Renal cortical epithelial cell (primary cell): ENCODE data around the gene RAP1GAP2. TPM values are rescaled to one million over a fixed set of nuclear protein-coding genes. Genes with fewer than 3 reads are reported as not detected.

Experiments
- DNase-seq: peaks from one replicate; pipeline ENCODE4 v3.0.0-alpha.2; 2011; ENCODE audit warnings: low read depth
- total RNA-seq: library from RNA; depleted of rRNA; stranded (reverse); fragments of >200 nt; gene quantifications from 2 replicates; pipeline ENCODE4 v1.2.3, GENCODE V29; 2014

Gene RAP1GAP2
- total RNA-seq, 1 donor from 2014 or later = 15.9 TPM

DNA sequence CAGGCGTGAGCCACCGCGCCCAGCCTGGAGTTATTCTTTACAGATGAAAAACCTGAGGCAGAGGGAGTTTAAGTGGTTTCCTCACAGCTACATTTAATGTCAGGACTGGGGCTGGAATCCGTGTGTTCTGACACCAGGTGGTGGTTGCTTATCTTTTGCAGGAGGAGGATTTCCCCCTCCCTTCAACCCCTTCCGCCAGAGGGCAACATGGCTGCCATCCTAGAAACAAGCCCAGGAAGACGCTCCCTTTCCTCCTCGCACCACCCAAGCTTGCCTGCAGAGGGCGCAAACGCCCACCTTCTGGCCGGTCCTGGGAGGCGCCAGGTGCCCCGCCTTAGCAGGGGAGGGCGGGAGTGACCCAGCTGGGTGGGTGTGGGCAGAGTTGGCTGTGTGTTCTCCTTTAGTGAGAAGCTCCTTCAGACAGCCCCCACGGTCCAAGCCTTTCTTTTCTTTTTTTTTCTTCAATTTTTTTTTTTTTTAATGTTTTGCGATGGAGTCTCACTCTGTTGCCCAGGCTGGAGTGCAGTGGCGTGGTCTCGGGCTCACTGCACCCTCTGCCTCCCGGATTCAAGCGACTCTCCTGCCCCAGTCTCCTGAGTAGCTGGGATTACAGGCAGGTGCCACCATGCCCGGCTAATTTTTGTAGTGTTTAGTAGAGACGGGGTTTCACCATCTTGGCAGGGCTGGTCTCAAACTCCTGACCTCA, 9.9 kb upstream of the RAP1GAP2 start:
- DNase-seq = peak; percentile 74

DNA sequence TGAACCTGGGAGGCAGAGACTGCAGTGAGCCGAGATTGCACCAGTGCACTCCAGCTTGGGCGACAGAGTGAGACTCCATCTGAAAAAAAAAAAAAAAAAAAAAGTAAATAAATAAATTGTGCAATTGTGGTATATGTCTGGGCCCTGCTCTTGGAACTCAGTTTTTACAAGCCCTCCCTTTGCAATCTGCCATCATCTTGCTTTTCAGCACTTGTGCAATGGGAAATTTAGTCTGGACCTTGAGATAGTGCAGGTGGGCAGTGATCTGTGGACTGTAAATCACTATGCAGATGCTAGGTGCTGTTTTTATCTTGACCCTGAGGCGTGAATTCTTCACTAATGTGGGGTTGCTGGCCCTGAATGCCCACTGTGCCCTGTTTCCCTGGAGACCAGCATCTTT, 6.5 kb upstream of the RAP1GAP2 start:
- DNase-seq = no peak

GRCh38 chr17:2792366-2793169, 3.7 kb upstream of the RAP1GAP2 start:
- no peak for DNase-seq

DNA sequence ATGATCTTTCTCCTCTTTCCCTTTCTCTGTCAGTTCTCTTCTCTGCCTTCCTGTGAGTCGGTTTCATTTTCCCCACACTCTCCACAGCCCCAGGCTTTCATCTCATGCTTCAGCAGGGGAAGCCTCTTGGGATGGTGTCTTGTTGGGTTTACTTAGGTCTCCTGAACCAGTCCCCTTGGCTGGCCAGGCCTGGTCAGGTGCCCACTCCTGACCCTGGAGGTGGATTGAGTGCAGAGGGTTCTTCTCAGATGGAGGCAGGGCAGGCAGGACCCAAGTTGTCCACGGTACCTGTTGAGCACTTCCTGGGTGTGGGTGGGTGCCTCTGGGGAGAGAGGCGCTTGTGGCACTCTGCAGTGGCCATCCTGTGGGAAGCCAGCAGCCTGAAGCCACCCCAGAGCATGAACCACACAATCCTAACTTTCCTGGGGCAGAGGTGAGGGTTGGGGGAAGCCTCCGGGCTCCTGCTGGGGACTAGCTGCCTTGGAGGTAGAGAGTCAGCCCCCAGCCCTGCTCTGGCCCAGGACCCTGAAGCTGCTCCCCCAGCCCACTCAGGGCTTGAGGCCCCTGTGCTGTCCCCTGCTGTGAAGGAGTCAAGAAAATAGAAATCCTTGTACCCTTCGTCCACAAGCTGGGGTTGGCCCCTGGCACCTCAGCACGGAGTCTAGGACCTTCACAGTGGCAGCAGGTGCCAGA, 2.0 kb upstream of the RAP1GAP2 start:
- DNase-seq = no peak

DNA sequence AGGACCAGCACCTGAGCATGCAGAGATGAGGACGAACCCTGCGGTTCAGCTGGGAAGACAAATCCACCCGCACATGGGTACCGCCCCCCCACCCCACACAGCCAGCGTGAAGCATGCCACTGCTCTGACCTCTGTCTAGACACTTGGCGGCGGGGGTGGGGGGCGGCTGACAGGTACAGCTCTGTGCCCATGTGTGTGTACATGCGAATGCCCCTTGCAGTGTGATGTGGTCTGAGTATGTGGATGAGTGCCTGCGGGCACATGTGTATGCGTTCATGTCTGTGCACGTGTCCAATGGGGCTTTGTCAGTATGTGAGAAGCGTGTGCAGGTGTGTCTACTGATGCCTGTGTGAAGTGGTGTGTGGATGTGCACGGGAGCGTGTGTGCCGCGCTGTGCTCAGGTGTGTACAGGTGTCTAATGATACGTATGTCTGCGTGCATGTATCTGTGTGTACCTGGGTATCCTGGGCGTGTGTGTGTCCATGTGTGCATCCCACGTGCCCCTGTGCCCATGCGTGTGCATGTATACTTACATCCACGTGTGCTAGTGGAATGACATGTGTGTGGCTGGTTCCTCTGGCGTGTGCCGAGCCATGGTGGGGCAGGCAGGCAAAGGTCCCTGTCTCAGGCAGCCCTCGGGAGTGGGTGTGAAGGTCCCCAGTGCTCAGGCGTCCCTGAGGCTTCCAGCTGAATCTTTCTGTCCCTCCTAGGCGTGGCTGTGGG, 636 bp upstream of the RAP1GAP2 start:
- DNase-seq = no peak

GRCh38 chr17:2797226-2797625, 988 bp downstream of the RAP1GAP2 start:
- DNase-seq = no peak

GRCh38 chr17:2797637-2798036, 1.4 kb downstream of the RAP1GAP2 start:
- DNase-seq = no peak

DNA sequence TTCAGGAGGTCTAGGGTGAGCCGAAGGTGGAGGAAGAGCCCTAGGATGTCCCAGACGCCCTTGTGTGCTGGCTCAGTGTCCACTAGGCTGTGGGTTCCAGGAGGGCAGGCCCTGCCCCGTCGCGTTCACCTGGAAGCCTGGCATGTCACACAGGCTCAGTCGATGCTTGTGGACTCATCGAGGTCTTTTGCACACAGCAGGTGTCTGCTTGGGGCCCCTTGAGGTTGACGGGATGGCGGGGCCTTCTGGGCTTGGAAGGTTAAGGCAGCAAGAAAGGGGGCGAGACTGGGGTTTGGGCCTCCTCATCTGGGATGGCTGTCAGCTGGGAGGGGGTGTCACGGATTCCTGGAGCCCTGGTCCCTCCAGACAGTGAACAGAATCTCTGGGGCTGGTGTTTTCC, 1.9 kb downstream of the RAP1GAP2 start:
- no peak for DNase-seq

DNA sequence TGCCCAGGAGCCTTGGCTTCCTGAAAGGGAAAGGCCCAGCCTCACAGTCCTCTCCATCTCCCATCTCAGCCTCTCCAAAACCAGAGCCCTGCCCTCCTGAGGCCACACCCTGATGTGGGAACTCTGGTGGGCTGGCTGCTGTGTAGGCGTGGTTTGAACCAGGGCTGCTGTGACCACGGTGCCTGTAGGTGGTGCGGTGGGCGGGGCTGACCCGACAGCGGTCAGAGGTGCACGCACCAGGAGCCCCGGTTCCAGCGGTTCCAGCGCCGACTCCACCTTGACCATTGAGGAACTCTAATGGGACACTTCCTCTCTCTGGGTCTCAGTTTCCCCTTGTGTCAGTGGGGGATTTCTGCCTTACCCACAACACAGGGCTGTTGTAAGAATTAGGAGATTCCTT, 2.4 kb downstream of the RAP1GAP2 start:
- DNase-seq = no peak

DNA sequence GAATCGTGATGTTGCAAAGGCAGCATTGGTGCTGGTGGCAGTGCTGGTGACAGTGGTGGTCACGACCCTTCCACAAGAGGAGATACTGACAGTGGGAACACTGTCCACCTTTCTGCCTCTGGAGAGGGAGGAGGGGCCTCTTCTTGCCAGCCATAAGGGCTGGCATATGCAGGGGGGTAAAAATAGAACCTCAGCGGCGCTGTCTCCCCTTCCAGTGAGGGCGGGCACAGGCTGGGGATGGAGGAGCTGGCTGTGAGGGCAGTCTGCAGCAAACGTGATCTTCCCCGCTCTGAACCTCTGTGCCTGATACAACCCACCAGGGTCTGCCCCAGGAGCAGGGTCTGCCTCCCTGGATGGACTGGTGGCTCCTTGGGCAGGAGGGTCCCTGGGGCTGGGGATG, 3.4 kb downstream of the RAP1GAP2 start:
- no peak for DNase-seq

- DNase-seq = no peak
These were observed 4.1 kb downstream of the RAP1GAP2 start for GRCh38 chr17:2800367-2800766.

DNA sequence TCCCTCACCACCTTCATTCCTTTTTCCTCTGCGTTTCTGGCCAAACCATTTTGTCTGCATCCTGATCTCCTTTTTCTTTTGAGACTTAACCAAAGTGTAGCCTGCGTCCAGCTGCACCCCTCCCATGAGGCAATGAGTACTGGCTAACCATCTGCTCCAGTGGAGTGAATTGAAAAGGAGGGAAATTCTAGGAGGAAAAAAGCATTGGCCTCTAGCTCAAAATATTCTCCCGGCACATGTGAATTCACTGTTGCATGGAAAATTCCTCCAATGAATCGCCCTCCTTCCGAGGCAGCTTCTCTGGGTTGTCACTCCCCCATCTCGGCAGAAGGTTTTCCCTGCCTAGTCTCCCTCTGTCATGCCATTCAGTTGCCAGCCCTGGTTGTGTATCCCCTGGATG, 5.6 kb downstream of the RAP1GAP2 start:
- DNase-seq = no peak

- DNase-seq = no peak
These were observed 6.3 kb downstream of the RAP1GAP2 start for GRCh38 chr17:2802574-2802973.

DNA sequence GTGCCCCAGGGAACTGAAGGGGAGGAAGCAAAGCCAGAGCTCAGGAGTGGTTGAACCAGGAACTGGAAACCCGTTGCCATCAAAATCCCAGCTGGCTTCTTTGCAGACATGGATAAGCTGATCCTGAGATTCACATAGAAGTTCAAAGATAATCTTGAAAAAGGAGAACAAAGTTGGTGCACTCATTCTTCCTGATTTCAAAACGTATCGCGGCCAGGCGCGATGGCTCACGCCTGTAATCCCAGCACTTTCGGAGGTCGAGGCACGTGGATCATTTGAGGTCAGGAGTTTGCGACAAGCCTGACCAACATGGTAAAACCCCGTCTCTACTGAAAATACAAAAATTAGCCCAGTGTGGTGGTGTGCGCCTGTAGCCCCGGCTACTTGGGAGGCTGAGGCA, 7.1 kb downstream of the RAP1GAP2 start:
- DNase-seq = no peak

- no peak for DNase-seq
These were observed 7.7 kb downstream of the RAP1GAP2 start for GRCh38 chr17:2803971-2804370.

DNA sequence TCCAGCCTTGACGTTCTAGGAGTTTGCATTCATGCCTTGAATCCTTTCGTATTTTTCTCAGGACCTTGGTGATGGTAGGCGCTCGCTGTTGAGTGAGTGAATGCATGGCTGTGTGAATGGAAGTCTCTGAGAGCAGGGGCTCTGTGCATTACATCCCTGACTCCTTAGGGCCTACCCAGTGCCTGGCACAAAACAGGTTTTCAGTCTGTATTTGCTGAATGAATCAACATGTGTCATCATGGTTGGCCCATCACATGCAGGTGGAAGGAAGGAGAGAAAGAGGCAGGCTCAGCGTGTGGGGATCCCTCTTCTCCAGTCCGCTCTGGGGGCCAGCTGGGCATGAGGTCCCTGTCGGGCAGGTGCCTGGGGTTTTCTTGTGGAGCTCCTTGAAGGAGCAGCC, 8.7 kb downstream of the RAP1GAP2 start:
- DNase-seq = no peak

DNA sequence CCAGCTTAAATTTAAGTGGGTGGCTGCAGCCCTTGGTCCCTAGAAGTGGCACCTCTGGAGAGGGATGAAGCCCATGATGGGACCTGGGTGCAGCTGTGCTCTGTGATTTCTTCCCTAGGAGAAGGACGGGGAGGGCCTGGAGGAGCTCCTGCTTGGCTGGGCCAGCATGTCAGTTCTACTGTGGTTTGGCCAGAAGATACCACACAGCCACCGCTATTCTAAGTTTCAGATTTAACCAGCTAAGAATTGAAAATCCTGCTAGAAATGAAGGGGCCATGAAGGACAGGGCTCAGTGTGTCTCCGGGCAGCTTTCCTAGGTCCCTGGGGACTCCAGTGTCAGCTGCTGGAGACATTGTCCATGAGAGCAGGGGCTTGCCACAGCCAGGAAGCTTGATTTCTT, 9.7 kb downstream of the RAP1GAP2 start:
- DNase-seq = no peak

DNA sequence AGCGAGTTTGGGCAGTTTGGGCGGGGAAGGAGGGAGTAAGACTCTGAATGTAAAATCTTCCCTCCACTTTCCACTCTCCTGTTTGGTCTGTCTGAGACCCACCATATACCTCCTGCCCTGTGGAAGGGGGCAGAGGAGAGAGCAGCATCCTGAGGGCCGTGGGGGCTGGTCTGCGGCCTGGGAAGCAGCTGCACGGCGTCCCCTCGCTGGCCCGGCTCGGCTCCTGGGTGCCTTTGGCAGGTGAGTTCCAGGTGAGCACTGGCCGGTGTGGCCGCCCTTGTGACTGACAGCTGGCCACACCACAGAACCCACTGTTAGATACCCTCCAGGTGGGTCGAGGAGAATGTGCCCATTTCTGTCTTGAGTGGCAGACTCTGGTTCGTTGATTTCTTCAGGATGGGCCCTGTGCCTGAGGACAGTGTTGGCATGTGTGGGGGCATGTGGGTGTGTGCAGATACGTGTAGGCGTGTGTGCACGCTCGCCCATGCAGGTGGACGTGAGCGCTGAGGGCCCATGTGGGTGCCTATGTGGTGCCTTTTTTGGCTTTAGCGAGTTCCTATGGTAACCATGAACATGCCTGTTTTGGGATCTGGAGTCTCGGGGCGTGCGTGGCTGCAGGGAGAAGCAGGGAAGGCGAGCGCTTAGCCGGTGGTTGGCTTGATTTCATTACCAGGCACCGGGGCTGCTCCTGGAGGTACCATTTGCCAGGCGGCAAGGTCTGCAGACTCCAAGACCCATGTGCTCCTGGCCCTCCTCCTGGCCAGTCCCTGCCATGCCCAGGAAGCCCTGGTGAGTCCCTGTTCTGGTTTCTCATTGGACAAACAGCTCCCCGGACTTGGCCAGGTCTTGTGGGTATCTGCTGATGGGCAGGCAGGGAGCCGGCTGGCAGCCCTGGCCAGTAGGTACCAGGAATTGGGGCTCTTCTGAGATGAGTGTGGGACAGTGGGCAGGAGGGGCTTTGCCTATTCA, 12.4 kb downstream of the RAP1GAP2 start:
- DNase-seq = no peak

DNA sequence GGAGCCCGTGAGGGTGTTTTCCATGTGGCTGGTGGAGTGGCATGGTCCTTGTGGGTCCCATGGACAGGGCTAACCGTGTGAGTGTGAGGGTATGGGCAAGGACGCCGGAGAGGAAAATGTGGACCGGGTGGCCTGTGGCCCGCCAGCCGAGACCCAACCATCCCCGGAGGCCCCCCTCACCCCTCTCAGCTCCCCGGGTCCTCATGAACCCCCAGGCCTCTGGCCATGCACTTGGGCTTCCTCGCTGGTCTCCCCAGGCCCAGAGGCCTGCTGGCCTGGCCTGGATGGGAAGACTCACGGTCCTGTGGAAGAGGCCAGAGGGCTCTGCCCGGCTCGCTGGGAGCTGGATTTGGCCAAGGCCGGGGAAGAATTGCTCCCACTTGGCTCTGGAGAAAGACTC, 13.1 kb downstream of the RAP1GAP2 start:
- DNase-seq = no peak

DNA sequence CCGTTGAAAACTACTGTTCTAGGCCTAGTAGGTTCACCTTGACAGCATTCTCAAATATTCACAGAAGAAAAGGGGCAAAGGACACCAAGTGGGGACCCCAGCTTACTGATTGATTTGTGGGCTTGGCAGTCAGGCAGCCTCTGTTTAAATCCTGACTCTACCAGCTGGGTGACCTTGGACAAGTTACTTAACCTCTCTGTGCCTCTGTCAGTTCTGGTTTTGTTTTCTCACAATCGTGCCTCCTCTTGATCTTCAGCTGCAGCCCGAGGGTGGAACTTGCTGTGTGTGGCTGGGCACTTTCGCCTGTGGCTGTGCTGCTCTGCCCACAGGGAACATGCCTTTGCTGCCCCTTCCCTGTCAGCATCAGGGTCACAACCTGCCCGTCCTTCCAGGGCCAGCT, 17.8 kb downstream of the RAP1GAP2 start:
- DNase-seq = no peak
